NCI-H345 treated with DMSO at 0.1 percent for 48 hours (cell line): ENCODE measurements around the gene GNAS.

Experiments
- DNase-seq: peaks from one replicate; lab custom pipeline; 2025; ENCODE audit not compliant: unreplicated experiment; lab: John Stamatoyannopoulos, UW

The GNAS gene

GRCh38 chr20:58851969-58852458 is 502 bp upstream of the GNAS start:
- DNase-seq: no peak

- no peak for DNase-seq
Measured at GRCh38 chr20:58853466-58853865, 950 bp downstream of the GNAS start.

- DNase-seq: no peak
Measured at GRCh38 chr20:58853976-58854637, 1.6 kb downstream of the GNAS start.

GRCh38 chr20:58854638-58855471 is 2.3 kb downstream of the GNAS start:
- DNase-seq: no peak

GRCh38 chr20:58855506-58856389 is 3.2 kb downstream of the GNAS start:
- no peak for DNase-seq

- DNase-seq: no peak
Measured at GRCh38 chr20:58863044-58863790, 10.7 kb downstream of the GNAS start.

GRCh38 chr20:58864346-58864745 is 11.8 kb downstream of the GNAS start:
- DNase-seq: no peak

- DNase-seq: no peak
Measured at GRCh38 chr20:58865843-58866242, 13.3 kb downstream of the GNAS start.

- DNase-seq: no peak
Measured at GRCh38 chr20:58867211-58867610, 14.7 kb downstream of the GNAS start.

- no peak for DNase-seq
Measured at GRCh38 chr20:58868795-58869194, 16.3 kb downstream of the GNAS start.

GRCh38 chr20:58869662-58870227 is 17.2 kb downstream of the GNAS start:
- DNase-seq: no peak

- peak; percentile 40 for DNase-seq
Measured at GRCh38 chr20:58870293-58871014, 17.9 kb downstream of the GNAS start.

- no peak for DNase-seq
Measured at GRCh38 chr20:58871533-58872102, 19.1 kb downstream of the GNAS start.

- no peak for DNase-seq
Measured at GRCh38 chr20:58874469-58874868, 22.0 kb downstream of the GNAS start.

GRCh38 chr20:58875111-58875510 is 22.6 kb downstream of the GNAS start:
- no peak for DNase-seq

GRCh38 chr20:58875541-58876134 is 23.1 kb downstream of the GNAS start:
- no peak for DNase-seq

- DNase-seq: no peak
Measured at GRCh38 chr20:58876437-58876836, 23.9 kb downstream of the GNAS start.

- no peak for DNase-seq
Measured at GRCh38 chr20:58877050-58877975, 24.8 kb downstream of the GNAS start.
